GM18508 (cell line): ENCODE measurements around the gene PPP4R3A.
"Not testable (repeated sequence)": the region's sequence is repeated elsewhere in the genome, so short reads cannot be mapped to it uniquely, and the experiment has no call there.

Experiments used
- ATAC-seq: cut with Tn5 transposase; IDR thresholded peaks from one replicate; pipeline ENCODE4 v1.9.1; 2021; ENCODE audit warnings: moderate number of reproducible peaks; ENCODE audit not compliant: insufficient read depth, unreplicated experiment

PPP4R3A gene

GRCh38 chr14:91412939-91413338 is 97.2 kb downstream of the PPP4R3A start:
- ATAC-seq = no peak

GRCh38 chr14:91410771-91411536 is 99.2 kb downstream of the PPP4R3A start:
- no peak for ATAC-seq

- no peak for ATAC-seq
These were observed 100.0 kb downstream of the PPP4R3A start for GRCh38 chr14:91409928-91410718.

- ATAC-seq = not testable (repeated sequence)
These were observed 100.9 kb downstream of the PPP4R3A start for GRCh38 chr14:91409240-91409639.
